ENCODE measurements around the gene CCDC142.
"Not testable (repeated sequence)": the region's sequence is repeated elsewhere in the genome, so short reads cannot be mapped to it uniquely, and the experiment has no call there.

CCDC142 gene

GRCh38 chr2:74474481-74474880, 8.3 kb downstream of the CCDC142 start:
- TF ChIP-seq CTCF (IDR thresholded peaks at IDR 0.05), result no peak
- DNase-seq, result no peak
- H3K4me3 Mint-ChIP-seq, result peak overlapping the region; percentile 42
- peaks cover 7% of the 10 kb centered on the region for H3K27me3 Mint-ChIP-seq (ENCODE audit: low read depth, poor library complexity)
- H3K4me1 Mint-ChIP-seq, result peaks cover 35% of the 10 kb centered on the region
- no peak overlapping the region for H3K27ac Mint-ChIP-seq
- peaks cover 38% of the 10 kb centered on the region for H3K36me3 Mint-ChIP-seq (ENCODE audit: low read depth)
- no peaks in the 10 kb centered on the region for H3K9me3 Mint-ChIP-seq

GRCh38 chr2:74472945-74473258, 9.9 kb downstream of the CCDC142 start:
- H3K4me1 Mint-ChIP-seq, result peaks cover 31% of the 10 kb centered on the region
- peaks cover 7% of the 10 kb centered on the region for H3K27me3 Mint-ChIP-seq (ENCODE audit: low read depth, poor library complexity)
- peak overlapping the region; percentile 96 for H3K4me3 Mint-ChIP-seq
- no peaks in the 10 kb centered on the region for H3K9me3 Mint-ChIP-seq
- H3K36me3 Mint-ChIP-seq (ENCODE audit: low read depth), result peaks cover 32% of the 10 kb centered on the region
- peak overlapping the region; percentile 100 for H3K27ac Mint-ChIP-seq
- no peak for TF ChIP-seq CTCF (IDR thresholded peaks at IDR 0.05)
- DNase-seq, result no peak

- peaks cover 29% of the 10 kb centered on the region for H3K36me3 Mint-ChIP-seq (ENCODE audit: low read depth)
- TF ChIP-seq CTCF (IDR thresholded peaks at IDR 0.05), result no peak
- H3K4me3 Mint-ChIP-seq, result peak within 1 kb of the TSS; percentile 96
- DNase-seq, result peak; percentile 95
- H3K9me3 Mint-ChIP-seq, result no peaks in the 10 kb centered on the region
- H3K27me3 Mint-ChIP-seq (ENCODE audit: low read depth, poor library complexity), result peaks cover 5% of the 10 kb centered on the region
- peaks cover 31% of the 10 kb centered on the region for H3K4me1 Mint-ChIP-seq
- H3K27ac Mint-ChIP-seq, result peak within 1 kb of the TSS; percentile 100
Measured at GRCh38 chr2:74472086-74472944, 10.5 kb downstream of the CCDC142 start, which contains the start of gene MRPL53. MRPL53 (minus strand) TSS chr2:74472680; CDS start chr2:74472660, 20 bp downstream.

GRCh38 chr2:74471332-74472065, 11.3 kb downstream of the CCDC142 start:
- no peak for DNase-seq
- H3K4me1 Mint-ChIP-seq, result peaks cover 31% of the 10 kb centered on the region
- TF ChIP-seq CTCF (IDR thresholded peaks at IDR 0.05), result no peak
- H3K4me3 Mint-ChIP-seq, result peak overlapping the region; percentile 96
- H3K27ac Mint-ChIP-seq, result peak overlapping the region; percentile 100
- peaks cover 28% of the 10 kb centered on the region for H3K36me3 Mint-ChIP-seq (ENCODE audit: low read depth)
- H3K27me3 Mint-ChIP-seq (ENCODE audit: low read depth, poor library complexity), result peaks cover 5% of the 10 kb centered on the region
- H3K9me3 Mint-ChIP-seq, result no peaks in the 10 kb centered on the region

GRCh38 chr2:74470742-74471141, 12.1 kb downstream of the CCDC142 start:
- Mint-ChIP-seq H3K36me3 (ENCODE audit: low read depth) (peaks cover 25% of the 10 kb centered on the region), H3K4me3 (peak overlapping the region; percentile 78), H3K27ac (peak overlapping the region; percentile 55), H3K4me1 (peaks cover 36% of the 10 kb centered on the region)
- H3K9me3 Mint-ChIP-seq; H3K27me3 Mint-ChIP-seq (ENCODE audit: low read depth, poor library complexity); DNase-seq: not testable (repeated sequence)

- no peak overlapping the region for H3K27ac Mint-ChIP-seq
- H3K36me3 Mint-ChIP-seq (ENCODE audit: low read depth), result peaks cover 16% of the 10 kb centered on the region
- H3K27me3 Mint-ChIP-seq (ENCODE audit: low read depth, poor library complexity), result no peaks in the 10 kb centered on the region
- H3K9me3 Mint-ChIP-seq, result no peaks in the 10 kb centered on the region
- H3K4me1 Mint-ChIP-seq, result peaks cover 37% of the 10 kb centered on the region
- DNase-seq, result no peak
- no peak for TF ChIP-seq CTCF (IDR thresholded peaks at IDR 0.05)
- peak overlapping the region; percentile 97 for H3K4me3 Mint-ChIP-seq
Measured at GRCh38 chr2:74464406-74464805, 18.4 kb downstream of the CCDC142 start.
